Stomach (tissue), 9 donors: ENCODE results near the gene CFAP69. TPM values are rescaled to one million over a fixed set of nuclear protein-coding genes. Genes with fewer than 3 reads are reported as not detected.

Experiments
- DNase-seq, 2 donors: peaks; one replicate each; pipeline versions ENCODE4 v3.0.0 to v3.0.0-alpha.2; 2013 to 2019
- H3K27ac ChIP-seq, 5 donors: fragments of 200-600 bp in 4 of 5; sonication (generic) in 4 of 5; one replicate each; pipeline ENCODE4 v1.5.1; 2013 to 2019; ENCODE audit warnings: mild to moderate bottlenecking in 1 of 5, moderate library complexity in 1 of 5
- H3K27me3 ChIP-seq, 3 donors: fragments of 200-600 bp; sonication (generic); one replicate each; pipeline ENCODE4 v1.5.1; 2017 to 2019; ENCODE audit warnings: mixed run types in 1 of 3
- H3K36me3 ChIP-seq, 4 donors: fragments of 200-600 bp; sonication (generic); 1 replicate in 3 of 4; 2 replicates in 1 of 4; pipeline ENCODE4 v1.5.1; 2016 to 2019
- H3K4me1 ChIP-seq, 4 donors: fragments of 200-600 bp; sonication (generic); one replicate each; pipeline ENCODE4 v1.5.1; 2016 to 2019
- H3K4me3 ChIP-seq, 4 donors: fragments of 200-600 bp; sonication (generic) in 3 of 4; one replicate each; pipeline ENCODE4 v1.5.1; 2016 to 2019; ENCODE audit warnings: mild to moderate bottlenecking in 1 of 4
- H3K9me3 ChIP-seq, 4 donors: fragments of 200-600 bp; sonication (generic); one replicate each; pipeline ENCODE4 v1.5.1; 2016 to 2019
- CTCF ChIP-seq, 7 experiments: fragments of 450-650 bp in 4 of 7; fragments of 200-600 bp in 3 of 7; sonication (generic) in 3 of 7; IDR thresholded peaks; one replicate each; pipeline ENCODE4 v1.5.1; 2016 to 2019; ENCODE audit warnings: antibody characterized with exemption in 7 of 7, control low read depth in 2 of 7, mild to moderate bottlenecking in 1 of 7
- EP300 ChIP-seq: sonication (generic); formaldehyde crosslinking; IDR thresholded peaks from one replicate; pipeline ENCODE4 v1.6.1; 2017; ENCODE audit warnings: antibody characterized with exemption
- POLR2A ChIP-seq, 4 donors: fragments of 450-650 bp; IDR thresholded peaks; one replicate each; pipeline ENCODE4 v1.6.1; 2016; ENCODE audit warnings: antibody characterized with exemption in 4 of 4, control low read depth in 2 of 4, mild to moderate bottlenecking in 1 of 4, moderate library complexity in 1 of 4
- POLR2AphosphoS5 ChIP-seq, 3 donors: sonication (generic); formaldehyde crosslinking; IDR thresholded peaks; one replicate each; pipeline ENCODE4 v1.6.1; 2016; ENCODE audit warnings: antibody characterized with exemption in 3 of 3
- WGBS, 5 donors: extraction: QIAGEN DNeasy Blood & Tissue Kit in 3 of 5; methylation state at CpG; one replicate each; pipeline versions ENCODE4 v1.1.5 to v1.1.7; 2013 to 2018; 5-methylcytosine and 5-hydroxymethylcytosine counted together
- intact Hi-C: fragments of 100-400 bp; cut with DNase I; formaldehyde crosslinking; loops from one replicate; pipeline ENCODE4 v1.15.1; 2023; ENCODE audit warnings: low total_unique reads
- polyA plus RNA-seq, 3 donors: library from polyadenylated mRNA; stranded (reverse); fragments of 200-250 nt; gene quantifications; one replicate each; pipeline ENCODE4 v1.2.3, GENCODE V29; 2013
- total RNA-seq, 5 donors: library from RNA; depleted of rRNA; stranded (reverse); fragments of >200 nt; gene quantifications; one replicate each; pipeline versions ENCODE4 v1.1.0 to v1.2.3, GENCODE V29; 2014 to 2016
- donor health status: healthy with polysubstance abuse.
- donor health status: Bipolar disorder and iron deficiency.
- donor health status: healthy.

Gene CFAP69
- total and polyA plus RNA-seq, 8 donors = 0.87 to 22.0 (median 5.5) TPM

GRCh38 chr7:90210475-90210874 is 34.5 kb upstream of the CFAP69 start:
- H3K27me3 ChIP-seq = peaks cover 0 to 18% (median 8%) of the 10 kb centered on the region in 3 donors
- DNase-seq = no peak
- intact Hi-C loops = no loop called here
- H3K4me1 ChIP-seq = peaks cover 4 to 36% (median 14%) of the 10 kb centered on the region in 4 donors
- no peaks in the 10 kb centered on the region for H3K36me3 ChIP-seq
- TF ChIP-seq CTCF (IDR thresholded peaks at IDR 0.05) (no peak), POLR2AphosphoS5 (IDR thresholded peaks at IDR 0.05) (no peak), EP300 (no peak), POLR2A (IDR thresholded peaks at IDR 0.05) (no peak)
- no peak overlapping the region for H3K4me3 ChIP-seq
- H3K9me3 ChIP-seq = no peaks in the 10 kb centered on the region
- H3K27ac ChIP-seq = peak overlapping the region in 4 of 5 donors; percentile 86 to 90 (median 88)
- 69 to 89% (median 77%) methylated on average over 5 of the region's 5 CpGs for WGBS, 5 donors

GRCh38 chr7:90210981-90211380 is 34.0 kb upstream of the CFAP69 start:
- WGBS, 5 donors = 9 to 15% (median 13%) methylated on average over 11 of the region's 11 CpGs
- intact Hi-C loops = no loop called here
- Histone ChIP-seq H3K27ac (peak overlapping the region; percentile 81 to 90 (median 87)), H3K4me3 (peak overlapping the region; percentile 67 to 73 (median 68)), H3K4me1 (peaks cover 4 to 36% (median 14%) of the 10 kb centered on the region in 4 donors), H3K36me3 (no peaks in the 10 kb centered on the region), H3K27me3 (peaks cover 0 to 18% (median 8%) of the 10 kb centered on the region in 3 donors), H3K9me3 (no peaks in the 10 kb centered on the region)
- no peak for TF ChIP-seq POLR2AphosphoS5 (IDR thresholded peaks at IDR 0.05)
- TF ChIP-seq CTCF (IDR thresholded peaks at IDR 0.05) = no peak
- no peak for TF ChIP-seq EP300
- no peak for TF ChIP-seq POLR2A (IDR thresholded peaks at IDR 0.05)
- DNase-seq = peak in 1 of 2 donors; percentile 51

- H3K27me3 ChIP-seq = peaks cover 0 to 18% (median 8%) of the 10 kb centered on the region in 3 donors
- H3K9me3 ChIP-seq = no peaks in the 10 kb centered on the region
- intact Hi-C loops = no loop called here
- WGBS, 5 donors = 1 to 3% (median 1%) methylated on average over 36 to 73 of the region's 73 CpGs
- no peaks in the 10 kb centered on the region for H3K36me3 ChIP-seq
- H3K27ac ChIP-seq = peak within 1 kb of the TSS; percentile 81 to 90 (median 87)
- peak; percentile 90 to 97 for DNase-seq
- H3K4me3 ChIP-seq = peak within 1 kb of the TSS; percentile 67 to 73 (median 68)
- TF ChIP-seq CTCF (IDR thresholded peaks at IDR 0.05) (peak in 5 of 7 experiments; percentile 58 to 81 (median 70)), POLR2A (IDR thresholded peaks at IDR 0.05) (peak in 1 of 4 donors; percentile 74), EP300 (no peak), POLR2AphosphoS5 (IDR thresholded peaks at IDR 0.05) (peak in 2 of 3 donors; percentile 79 to 85)
- peaks cover 4 to 36% (median 14%) of the 10 kb centered on the region in 4 donors for H3K4me1 ChIP-seq
These were observed 33.4 kb upstream of the CFAP69 start, which contains the start of gene STEAP2 for GRCh38 chr7:90211391-90212148. TSS of gene STEAP2 (plus strand) at chr7:90211740. CDS start at chr7:90225083, 13,343 bp downstream.

GRCh38 chr7:90212149-90212495 is 32.9 kb upstream of the CFAP69 start:
- 7 to 49% (median 12%) methylated on average over 2 to 6 of the region's 6 CpGs for WGBS, 5 donors
- H3K27ac ChIP-seq = peak overlapping the region; percentile 81 to 90 (median 87)
- peaks cover 0 to 18% (median 8%) of the 10 kb centered on the region in 3 donors for H3K27me3 ChIP-seq
- H3K9me3 ChIP-seq = no peaks in the 10 kb centered on the region
- DNase-seq = no peak
- H3K4me3 ChIP-seq = peak overlapping the region; percentile 67 to 73 (median 68)
- TF ChIP-seq CTCF (IDR thresholded peaks at IDR 0.05) (no peak), EP300 (no peak), POLR2AphosphoS5 (IDR thresholded peaks at IDR 0.05) (no peak), POLR2A (IDR thresholded peaks at IDR 0.05) (no peak)
- intact Hi-C loops = no loop called here
- H3K4me1 ChIP-seq = peaks cover 4 to 36% (median 14%) of the 10 kb centered on the region in 4 donors
- H3K36me3 ChIP-seq = no peaks in the 10 kb centered on the region
